ENCODE results near the gene GRIN3B.

- TF ChIP-seq CREB5 (CRISPR knock-in tag; IDR thresholded peaks at IDR 0.05; ENCODE audit: low read depth) (no peak), TCF4 (CRISPR knock-in tag; IDR thresholded peaks at IDR 0.05; ENCODE audit: borderline replicate concordance) (no peak), POU6F1 (CRISPR knock-in tag; IDR thresholded peaks at IDR 0.05; ENCODE audit: borderline replicate concordance, low read depth) (no peak), ZFP30 (CRISPR knock-in tag; IDR thresholded peaks at IDR 0.05) (no peak), GLIS3 (CRISPR knock-in tag; IDR thresholded peaks at IDR 0.05) (no peak), ARNTL (CRISPR knock-in tag; IDR thresholded peaks at IDR 0.05; ENCODE audit: borderline replicate concordance, low read depth) (no peak)
Observed at GRCh38 chr19:998064-998463, 2.2 kb upstream of the GRIN3B start.
